GM10266 (cell line): ENCODE results near the gene SYPL1.
A peak's percentile ranks its signal among the peaks of the same experiment; 100 is the strongest.

Experiments used
- DNase-seq: peaks from one replicate; pipeline ENCODE4 v3.0.0; 2012; ENCODE audit errors: extremely low spot score
- CTCF ChIP-seq: IDR thresholded peaks from 2 replicates; pipeline ENCODE4 v1.5.1; 2012; ENCODE audit warnings: mild to moderate bottlenecking, low read depth; ENCODE audit not compliant: control insufficient read depth, insufficient read depth; ENCODE audit errors: missing control alignments

SYPL1 gene

GRCh38 chr7:106102387-106102966, 9.6 kb downstream of the SYPL1 start:
- DNase-seq: no peak
- no peak for TF ChIP-seq CTCF

- no peak for DNase-seq
- TF ChIP-seq CTCF: no peak
Measured at GRCh38 chr7:106101726-106102125, 10.4 kb downstream of the SYPL1 start.

- TF ChIP-seq CTCF: no peak
- no peak for DNase-seq
Measured at GRCh38 chr7:106100863-106101629, 11.1 kb downstream of the SYPL1 start.

- no peak for DNase-seq
- no peak for TF ChIP-seq CTCF
Measured at GRCh38 chr7:106099539-106099938, 12.6 kb downstream of the SYPL1 start.

GRCh38 chr7:106098889-106099288, 13.2 kb downstream of the SYPL1 start:
- no peak for TF ChIP-seq CTCF

GRCh38 chr7:106095634-106096033, 16.5 kb downstream of the SYPL1 start:
- no peak for DNase-seq
- no peak for TF ChIP-seq CTCF

More at GRCh38 chr7:106098889-106099288, 13.2 kb downstream of the SYPL1 start:
- no peak for DNase-seq

GRCh38 chr7:106094780-106095179, 17.3 kb downstream of the SYPL1 start:
- no peak for DNase-seq
- TF ChIP-seq CTCF: peak; percentile 1
